CD4-positive, alpha-beta T cell treated with Interleukin-17A for 1 hour (primary cell): ENCODE results near the gene LY6G6F.

Experiments
- DNase-seq: peaks from one replicate; pipeline ENCODE4 v3.0.0-alpha.2; 2020

LY6G6F gene

GRCh38 chr6:31727034-31727716, 20.5 kb downstream of the LY6G6F start:
- no peak for DNase-seq

DNA sequence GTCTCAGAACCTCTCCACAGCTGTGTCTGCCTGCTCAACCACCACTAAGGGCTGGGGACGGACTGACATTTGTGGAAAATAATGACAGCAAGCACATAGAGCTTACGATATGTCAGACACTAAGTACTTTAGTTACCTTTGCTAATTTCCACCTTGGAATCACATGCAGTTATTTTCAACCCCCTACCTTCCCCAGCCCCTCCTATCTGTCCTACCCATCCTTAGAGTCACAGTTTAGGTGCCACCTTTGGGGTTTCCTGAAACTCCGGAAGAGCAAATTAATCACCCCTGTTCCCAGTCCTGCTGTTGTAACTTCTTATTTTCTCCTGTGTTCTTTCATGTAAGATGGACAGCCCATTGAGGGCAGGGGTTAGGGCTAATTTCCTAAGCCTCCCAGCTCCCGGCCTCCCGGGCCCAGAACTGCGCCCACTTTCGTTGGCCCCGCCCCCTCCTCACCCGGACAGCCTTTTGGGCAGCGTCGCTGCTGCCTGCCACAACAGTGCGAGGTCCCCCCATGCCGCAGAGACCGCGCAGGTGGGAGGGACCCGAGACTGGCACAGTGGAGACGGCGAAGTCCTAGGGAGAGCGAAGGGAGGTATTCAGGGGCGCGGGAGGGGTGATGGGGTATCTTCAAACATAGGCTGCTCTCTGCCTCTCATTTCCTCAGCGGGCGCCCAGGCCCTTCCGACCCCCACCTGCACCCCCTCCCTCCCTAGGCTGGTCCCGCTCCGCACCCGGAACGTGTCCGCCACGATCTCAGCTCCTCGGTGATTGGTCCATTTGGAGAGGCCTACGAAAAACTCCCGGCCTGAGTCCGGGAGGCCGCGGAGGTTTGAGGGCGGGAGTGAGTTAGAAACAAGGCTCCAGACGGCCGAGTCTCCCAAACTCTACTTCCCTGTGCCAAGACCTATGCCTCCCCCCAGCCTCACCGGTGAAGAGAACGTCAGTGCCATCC, 21.3 kb downstream of the LY6G6F start:
- DNase-seq, result peak; percentile 28

DNA sequence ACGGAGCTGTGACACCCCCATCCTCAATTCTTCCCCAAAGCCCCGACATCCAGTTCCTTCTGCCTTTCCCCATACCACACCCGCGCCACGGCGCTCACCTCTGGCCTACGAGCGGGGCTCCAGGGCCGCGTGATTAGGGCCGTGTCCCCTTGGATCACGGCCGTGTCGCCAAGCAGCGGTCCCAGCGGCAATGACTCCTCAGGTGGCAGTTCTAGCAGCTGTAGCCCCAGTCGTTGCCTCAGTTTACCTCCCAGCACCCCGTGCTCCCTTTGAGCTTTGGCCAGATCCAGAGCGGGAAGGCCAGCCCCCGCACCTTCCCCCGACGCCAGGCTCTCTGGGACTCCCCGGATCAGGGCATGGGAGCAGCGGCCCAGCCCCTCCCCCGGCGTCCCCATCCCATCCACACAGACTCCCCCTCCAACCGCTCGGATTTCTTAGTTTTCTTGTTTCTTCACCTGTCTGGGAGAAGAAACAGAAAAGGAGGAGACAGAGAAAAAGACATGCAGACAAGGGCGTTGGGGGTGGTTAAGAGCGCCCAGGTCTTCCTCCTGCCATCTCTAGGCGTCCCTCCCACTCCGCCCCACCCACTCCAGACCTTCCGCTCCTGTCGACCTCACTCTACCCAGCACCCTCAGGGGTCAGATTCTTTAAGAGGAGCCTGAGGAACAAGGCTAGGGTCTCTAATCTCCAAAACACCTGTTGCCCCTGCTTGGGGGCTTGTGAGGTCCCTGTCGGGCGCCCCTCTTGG, 22.3 kb downstream of the LY6G6F start, which contains the start of gene DDAH2:
Gene DDAH2, minus strand, starts transcription at position 533 of the 748 bp plus-strand sequence. Its CDS starts 138 bp downstream, at position 395.
- no peak for DNase-seq

DNA sequence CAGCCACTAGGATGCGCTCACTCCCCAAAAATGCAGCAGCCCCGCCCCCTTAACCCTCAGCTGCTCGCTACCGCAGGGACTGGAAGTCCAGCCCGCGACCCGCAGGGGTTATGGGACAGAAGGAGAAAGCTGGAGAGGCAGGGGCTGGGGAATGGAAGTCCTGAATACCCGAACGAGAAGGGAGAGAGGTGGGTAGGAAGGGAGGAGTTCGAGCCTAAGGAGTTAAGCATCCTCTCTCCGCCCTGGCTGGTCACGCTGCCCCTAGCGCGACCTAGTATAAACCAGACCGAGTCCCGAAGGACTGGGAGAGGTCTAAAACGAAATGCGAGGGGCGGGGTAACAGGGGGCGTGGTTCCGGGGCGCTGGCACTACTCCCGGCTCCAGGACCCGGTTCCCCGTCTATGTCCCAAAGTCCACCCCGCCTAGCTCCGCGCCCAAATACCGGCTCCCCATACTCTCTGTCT, 22.9 kb downstream of the LY6G6F start:
- DNase-seq, result peak; percentile 85

DNA sequence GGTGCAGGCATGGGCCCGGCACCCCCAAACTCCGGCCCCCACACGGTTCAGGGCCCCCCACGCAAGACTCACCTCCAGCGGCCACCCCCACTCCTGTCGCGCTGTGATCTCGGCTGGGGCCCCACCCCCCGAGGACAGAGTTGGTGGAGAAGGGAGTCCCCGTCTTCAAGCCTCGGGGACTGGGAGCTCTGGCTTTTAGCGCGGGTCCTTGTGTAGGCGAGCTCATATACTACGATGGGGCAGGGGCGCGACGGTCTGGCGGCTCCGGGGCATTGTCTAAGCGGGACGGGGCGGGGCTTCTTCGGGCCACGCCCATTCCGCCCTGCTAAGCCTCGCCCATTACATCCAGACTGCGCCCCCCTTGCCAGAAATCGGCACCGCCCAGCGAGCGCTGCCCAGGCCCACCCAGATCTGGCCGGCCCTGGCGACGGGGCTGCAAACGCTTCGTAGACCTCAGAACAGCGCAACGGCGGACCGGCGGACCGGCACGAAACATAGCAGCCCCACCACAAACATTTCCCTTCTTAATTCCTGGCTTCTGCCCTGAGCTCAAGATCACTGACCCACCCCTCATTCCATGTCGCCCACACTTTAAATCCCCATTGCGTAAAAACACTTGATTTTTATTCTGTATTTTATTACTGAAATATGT, 23.4 kb downstream of the LY6G6F start:
- DNase-seq, result peak; percentile 77

DNA sequence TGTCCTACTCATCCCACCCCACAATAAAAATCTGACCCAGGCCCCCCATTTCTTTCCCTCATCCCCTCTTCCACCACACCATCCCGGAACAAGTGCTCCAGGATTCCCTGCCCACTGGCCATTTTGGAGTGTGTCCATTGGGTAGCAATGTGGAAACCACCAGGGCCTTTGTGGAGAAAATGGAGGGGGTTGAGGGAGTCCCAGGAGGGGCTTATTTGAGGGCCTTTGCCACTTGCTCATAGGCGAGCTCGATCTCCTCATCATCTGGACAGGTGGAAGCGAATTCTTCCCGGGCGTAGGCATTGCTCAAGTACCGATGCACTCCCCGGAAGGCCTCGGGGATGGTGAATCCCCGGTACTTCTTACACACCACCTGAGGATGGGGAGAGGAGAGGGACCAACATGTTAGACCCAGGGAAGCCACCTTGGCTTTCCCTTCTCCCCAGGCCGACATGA, 24.0 kb downstream of the LY6G6F start:
- DNase-seq, result no peak

GRCh38 chr6:31732029-31732428, 25.4 kb downstream of the LY6G6F start:
- DNase-seq, result no peak

DNA sequence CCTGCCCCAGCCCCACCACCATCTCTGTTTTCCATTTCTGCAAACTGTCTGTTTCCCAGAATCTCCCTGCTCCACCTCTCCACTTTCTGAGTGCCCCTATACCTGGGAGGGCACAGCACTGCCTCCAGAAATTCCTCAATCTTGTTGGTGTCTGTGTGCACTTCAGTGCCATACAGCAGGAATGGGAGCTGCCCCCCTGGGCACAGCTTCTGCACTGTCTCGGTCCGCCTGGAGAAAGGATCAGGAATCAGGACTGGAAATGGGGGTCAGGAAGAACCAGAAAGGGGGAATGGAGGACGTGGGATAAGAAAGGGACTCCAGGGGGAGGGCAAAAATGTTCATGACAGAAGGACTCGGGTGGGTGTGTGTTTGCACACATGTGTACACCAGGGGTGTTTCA, 27.1 kb downstream of the LY6G6F start:
- DNase-seq, result no peak

DNA sequence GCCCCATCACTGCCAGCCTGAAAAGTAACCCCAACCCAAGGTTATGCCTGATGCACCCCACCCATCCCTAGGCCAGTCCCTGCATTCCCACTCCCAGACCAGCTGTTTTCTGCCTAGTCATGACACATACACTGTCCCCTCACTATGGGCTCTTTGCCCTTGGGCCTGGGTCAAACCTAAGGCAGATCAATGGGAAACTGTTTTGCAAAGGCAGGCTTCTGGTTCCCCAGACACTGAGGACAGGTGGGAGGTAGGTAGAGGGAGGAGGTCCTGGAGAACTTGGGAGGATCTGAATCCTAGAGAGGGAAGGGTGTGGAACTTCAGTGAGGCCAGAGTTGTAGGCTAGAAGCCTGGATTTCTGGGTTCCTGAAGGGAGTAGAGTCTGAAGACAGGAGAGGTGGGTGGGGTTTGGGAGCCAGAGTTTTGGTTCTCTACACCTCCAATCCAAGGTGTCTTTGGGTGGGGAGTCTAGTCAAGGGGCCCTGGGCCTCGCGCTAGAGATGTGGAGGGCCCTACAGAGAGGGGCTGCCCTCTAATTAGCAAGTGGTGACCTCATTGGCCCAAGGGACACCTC, 27.7 kb downstream of the LY6G6F start:
- peak; percentile 13 for DNase-seq

GRCh38 chr6:31734821-31735406, 28.2 kb downstream of the LY6G6F start:
- DNase-seq, result peak; percentile 84

DNA sequence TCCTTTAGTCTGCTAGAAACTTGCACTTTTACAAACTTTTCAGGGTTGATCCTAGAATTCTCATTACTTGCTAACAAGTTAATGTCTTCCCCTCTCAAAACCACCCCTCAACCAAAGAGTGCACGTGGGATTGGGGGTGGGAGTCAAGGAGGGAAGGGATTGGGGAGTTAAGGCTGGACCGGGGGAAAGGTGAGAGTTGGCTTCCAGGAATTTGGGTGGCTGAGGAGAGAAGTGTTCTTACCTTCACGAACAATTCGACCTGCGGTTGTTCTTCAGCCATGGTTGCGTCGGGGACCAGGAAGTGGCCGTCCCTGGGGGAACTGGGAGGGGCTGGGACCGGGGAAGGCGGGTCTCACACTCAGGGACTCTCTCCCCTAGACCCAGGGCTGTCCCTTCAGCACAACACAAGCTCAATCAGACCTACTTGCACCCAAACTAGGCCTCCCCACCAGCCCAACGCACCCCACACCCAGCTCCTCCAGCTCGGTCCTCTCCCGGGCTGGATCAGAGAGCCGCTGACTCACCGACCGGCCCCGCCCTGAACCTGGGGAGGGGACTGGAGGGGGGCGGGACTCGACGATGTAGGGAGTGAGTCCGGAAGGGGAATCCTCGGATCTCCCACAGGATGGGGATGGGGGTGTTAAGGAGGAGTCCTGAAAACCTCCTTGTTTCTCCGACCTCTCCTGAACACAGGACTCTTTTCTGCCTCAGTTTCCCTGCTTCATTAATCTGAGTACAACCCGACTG, 29.5 kb downstream of the LY6G6F start, which contains the start of gene CLIC1:
Gene CLIC1, minus strand, starts transcription at position 510 of the 747 bp plus-strand sequence. Its CDS starts 230 bp downstream, at position 280.
- peak; percentile 82 for DNase-seq

GRCh38 chr6:31736768-31737314, 30.2 kb downstream of the LY6G6F start:
- no peak for DNase-seq

DNA sequence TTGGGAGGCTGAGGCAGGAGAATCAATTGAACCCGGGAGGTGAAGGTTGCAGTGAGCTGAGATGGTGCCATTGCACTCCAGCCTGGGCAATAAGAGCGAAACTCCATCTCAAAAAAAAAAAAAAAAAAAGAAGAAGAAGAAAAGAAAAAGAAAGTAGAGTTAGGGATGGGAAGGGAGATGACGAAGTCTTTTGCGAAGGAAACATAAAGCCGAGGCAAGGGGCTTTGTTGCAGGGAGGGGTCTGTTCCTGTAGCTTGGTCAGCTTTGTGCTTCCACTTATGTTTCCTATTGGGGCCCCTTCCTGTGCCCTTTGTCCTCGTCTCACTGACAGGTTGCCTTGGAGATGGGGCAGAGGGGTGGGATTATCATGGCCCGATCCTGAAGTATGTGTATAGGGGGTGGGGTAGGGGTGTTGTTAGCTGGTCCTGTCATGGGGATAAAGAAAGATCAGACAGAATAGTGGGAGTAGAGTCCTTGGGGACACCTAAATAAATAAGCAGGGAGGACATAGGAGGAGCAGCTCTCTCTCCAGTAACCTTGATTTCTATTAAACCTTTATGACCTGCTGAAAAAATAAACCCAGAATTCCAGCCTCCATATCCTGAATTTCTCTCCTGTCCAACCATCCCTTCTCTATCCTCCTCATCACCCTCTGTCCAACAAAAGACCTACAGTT, 30.8 kb downstream of the LY6G6F start:
- DNase-seq, result peak; percentile 46

GRCh38 chr6:31737991-31738979, 31.6 kb downstream of the LY6G6F start:
- peak; percentile 84 for DNase-seq

DNA sequence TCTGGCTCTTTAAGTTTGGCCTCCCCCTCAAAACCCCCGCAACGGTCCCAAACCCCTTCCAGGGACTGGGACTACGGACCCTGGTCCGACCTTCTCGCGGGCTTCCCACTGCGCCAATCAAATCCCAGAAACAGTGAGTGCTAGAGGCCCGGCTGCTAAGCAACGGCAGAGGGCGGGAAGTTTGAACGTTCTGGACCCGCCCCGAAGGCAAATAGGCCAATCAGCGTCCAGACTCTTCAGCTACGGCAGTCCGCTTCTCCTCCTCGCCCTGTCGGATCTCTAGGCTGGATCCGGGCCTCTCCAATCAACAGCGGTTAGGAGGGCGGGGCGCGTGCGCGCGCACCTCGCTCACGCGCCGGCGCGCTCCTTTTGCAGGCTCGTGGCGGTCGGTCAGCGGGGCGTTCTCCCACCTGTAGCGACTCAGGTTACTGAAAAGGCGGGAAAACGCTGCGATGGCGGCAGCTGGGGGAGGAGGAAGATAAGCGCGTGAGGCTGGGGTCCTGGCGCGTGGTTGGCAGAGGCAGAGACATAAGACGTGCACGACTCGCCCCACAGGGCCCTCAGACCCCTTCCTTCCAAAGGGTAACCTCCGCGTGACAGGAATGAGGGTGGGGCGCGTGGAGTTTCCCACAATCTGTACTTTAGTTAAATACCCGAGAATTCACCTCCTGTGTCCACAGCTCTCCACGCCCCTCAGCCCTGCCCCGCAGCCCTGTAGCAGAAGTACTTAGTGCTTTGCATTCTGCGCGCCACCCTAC, 33.2 kb downstream of the LY6G6F start, which contains the start of gene MSH5:
Gene MSH5, plus strand, starts transcription at position 367 of the 758 bp plus-strand sequence. CDS start 462 bp downstream, outside the sequence.
- DNase-seq, result peak; percentile 97

DNA sequence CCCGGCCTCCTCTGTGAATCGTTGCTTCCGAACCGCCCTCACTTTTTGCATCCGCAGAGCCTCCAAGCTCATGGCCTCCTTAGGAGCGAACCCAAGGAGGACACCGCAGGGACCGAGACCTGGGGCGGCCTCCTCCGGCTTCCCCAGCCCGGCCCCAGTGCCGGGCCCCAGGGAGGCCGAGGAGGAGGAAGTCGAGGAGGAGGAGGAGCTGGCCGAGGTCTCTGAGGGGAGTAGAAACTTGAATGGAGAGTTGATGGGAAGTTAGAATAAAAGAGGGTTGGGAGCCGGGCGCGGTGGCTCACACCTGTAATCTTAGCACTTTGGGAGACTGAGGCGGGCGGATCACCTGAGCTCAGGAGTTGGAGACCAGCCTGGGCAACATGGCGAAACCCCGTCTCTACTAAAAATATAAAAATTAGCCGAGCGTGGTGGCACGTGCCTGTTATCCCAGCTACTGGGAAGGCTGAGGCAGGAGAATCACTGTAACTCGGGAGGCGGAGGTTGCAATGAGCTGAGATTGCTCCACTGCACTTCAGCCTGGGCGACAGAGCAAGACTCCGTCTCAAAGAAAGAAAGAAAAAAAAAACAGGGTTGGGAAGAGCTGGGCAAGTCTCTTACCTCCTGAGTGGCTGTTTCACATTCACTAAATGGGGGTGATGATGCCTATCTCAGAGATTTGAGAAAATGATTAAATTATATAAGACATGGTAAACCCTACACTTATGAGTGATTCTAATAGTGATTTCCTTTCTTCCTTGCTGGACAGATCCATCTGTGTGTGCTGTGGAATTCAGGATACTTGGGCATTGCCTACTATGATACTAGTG, 33.9 kb downstream of the LY6G6F start:
- DNase-seq, result no peak

DNA sequence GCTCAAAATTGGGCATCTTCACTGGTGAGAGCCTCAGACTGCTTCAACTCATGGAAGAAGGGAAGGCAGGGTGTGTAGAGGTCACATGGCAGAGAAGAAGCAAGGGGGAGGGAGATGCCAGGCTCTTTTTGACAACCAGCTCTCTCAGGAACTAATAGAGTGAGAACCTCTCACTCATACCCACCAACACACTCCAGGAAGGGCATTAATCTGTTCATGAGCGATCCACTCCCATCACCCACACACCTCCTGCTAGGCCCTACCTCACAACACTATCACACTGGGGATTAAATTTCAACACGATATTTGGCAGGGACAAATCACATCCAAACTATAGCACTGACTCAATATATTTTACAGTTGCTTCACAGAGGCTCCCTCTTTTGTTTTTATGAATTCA, 35.1 kb downstream of the LY6G6F start:
- DNase-seq, result no peak
